Endothelial cell of hepatic sinusoid (primary cell): Measurements from ENCODE around the gene TFCP2L1.
"Not testable (repeated sequence)": the region's sequence is repeated elsewhere in the genome, so short reads cannot be mapped to it uniquely, and the experiment has no call there.

Experiments used
- in situ Hi-C: cut with HindIII; loops from 2 replicates; pipeline ENCODE4 v1.10.0; 2017; ENCODE audit warnings: low sequenced_read_pairs

The TFCP2L1 gene

DNA sequence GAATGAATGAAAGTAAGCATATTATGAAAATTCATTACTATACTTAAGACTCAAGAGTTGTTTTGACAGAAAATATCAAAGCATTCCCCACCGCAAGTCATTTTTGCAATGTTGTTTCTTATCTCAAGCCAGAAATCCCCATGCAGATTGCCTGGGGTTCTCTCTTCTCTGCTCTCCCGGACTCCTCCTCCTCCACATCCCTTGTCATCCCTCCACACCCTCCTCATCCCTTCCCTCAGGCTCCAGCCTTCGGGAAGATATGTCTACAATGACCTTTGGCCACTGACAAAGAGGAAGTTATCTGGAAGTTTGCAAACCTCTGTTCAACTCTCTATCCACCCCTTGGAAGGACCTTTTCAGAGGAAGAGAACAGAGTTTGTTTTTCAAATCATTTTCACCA lies 11.9 kb downstream of the TFCP2L1 start:
- in situ Hi-C loops, result no loop called here

DNA sequence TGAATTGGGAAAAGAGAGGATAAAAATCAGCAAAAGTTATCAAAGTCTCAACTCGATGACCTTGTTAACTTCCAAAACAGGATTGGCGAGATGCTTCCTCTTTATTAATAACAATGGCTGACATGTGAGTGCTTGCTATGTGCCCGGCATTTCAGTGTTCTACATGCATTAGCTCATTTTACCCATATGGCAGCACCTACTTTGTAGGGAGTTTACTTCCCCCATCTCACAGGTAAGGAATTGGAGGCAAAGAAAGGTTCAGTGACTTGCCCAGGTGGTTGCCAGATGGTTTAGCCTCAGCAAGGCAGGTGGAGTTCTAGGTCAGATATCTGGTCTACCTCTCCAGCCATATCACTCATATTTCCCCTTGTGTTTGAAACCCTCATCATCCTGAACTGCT lies 12.4 kb downstream of the TFCP2L1 start:
- in situ Hi-C loops, result no loop called here

DNA sequence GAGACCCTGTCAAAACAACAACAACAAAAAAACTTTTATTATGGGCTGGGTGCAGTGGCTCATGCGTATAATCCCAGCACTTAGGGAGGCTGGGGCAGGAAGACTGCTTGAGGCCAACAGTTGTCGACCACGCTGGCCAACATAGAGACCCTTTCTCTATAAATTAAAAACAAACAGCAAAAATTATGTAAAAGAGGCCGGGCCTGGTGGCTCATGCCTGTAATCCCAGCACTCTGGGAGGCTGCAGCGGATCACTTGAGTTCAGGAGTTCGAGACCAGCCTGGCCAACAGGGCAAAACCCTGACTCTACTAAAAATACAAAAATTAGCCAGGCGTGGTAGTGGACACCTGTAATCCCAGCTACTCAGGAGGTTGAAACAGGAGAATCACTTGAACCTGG lies 15.6 kb downstream of the TFCP2L1 start:
- in situ Hi-C loops, result not testable (repeated sequence)

DNA sequence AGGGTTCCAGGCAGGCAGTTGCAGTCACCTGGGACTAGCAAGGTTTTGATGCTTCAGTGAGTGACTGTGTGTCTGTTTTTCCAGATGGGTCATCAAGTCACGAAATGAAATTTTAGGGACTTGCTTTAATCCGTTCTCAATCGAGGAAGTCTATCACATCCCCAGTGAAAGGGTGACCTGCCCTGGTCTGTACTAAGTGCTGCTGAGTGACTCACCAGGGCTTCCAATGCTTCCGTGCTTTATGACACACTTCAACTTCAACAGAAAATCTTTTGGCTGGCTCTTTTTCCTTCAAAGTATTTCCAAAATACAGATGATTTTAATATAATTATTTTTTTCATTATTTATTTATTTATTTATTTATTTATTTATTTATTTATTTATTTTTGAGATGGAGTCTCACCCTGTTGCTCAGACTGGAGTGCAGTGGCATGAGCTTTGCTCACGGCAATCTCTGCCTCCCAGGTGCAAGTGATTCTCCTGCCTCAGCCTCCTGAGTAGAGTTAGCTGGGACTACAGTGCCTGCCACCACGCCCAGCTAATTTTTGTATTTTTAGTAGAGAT lies 18.4 kb downstream of the TFCP2L1 start:
- in situ Hi-C loops, result no loop called here

DNA sequence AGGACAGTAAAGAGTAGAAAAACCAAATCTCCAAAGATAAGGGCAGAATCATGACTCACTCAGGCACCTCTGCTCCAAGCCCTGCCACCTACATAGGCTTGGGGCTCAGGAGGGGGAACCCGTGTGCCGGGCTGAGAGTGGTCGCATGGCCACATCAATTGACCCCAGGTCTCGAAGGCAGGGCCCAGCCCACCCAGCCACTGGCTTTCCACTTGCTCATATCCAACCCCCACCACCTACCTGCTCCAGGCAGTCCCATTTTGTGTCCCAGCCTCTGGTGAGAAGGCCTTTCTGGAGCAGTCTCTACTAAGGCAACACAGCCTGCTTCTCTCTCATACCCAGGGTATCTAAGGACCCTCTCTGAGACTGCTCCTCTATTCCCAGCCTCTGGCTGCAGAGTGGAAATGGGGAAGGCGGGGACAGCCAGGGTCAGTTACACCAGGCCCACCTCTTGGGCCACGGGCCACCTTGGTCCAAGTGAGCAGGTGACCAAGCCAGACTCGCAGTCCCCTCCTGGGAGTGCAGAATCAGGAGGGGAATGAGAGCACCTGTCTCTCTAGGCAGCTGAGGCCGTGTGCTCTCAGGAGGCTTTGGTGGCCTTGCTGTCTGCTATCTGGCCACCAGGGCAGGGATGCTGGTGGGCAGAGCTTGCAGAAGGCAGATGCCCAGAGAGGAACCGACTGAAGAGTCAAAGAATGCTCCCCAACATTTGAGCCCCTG lies 20.8 kb downstream of the TFCP2L1 start:
- in situ Hi-C loops, result no loop called here

DNA sequence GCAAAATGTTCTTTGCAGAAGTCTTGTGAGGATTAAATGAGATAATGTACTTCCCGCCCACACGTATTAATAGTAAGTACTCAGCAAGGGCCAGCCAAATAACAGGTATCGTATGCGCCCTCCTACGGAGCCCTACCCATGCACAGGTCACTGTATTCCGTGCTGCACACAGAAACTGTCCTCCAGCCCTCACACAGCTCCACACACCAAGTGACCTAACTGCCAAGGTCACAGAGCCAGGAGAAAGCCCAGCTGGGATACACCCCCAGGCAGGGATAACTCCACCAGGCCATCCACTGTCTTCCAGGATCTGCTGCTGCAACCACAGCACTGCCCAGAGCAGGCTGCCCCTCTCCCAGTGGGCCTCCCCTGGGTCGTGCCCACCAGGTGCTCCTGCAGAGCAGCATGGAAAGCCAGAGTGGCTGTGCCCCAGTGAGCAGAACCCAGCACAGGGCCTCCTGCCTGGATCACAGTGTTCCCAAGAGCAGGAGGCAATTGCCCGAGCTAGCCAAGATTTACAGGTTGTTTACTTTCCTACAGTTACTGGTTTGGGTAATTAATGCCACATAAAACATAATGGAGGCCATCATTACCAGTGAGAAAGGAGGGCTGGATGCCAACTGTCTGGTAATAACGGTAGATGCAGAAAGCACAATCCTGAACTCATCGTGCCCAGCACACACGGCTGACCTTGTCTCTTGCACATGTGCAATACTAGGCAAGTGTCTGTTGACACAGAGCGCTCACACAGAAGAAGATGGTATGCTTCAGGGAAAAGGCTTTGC lies 24.4 kb downstream of the TFCP2L1 start:
- in situ Hi-C loops, result no loop called here

DNA sequence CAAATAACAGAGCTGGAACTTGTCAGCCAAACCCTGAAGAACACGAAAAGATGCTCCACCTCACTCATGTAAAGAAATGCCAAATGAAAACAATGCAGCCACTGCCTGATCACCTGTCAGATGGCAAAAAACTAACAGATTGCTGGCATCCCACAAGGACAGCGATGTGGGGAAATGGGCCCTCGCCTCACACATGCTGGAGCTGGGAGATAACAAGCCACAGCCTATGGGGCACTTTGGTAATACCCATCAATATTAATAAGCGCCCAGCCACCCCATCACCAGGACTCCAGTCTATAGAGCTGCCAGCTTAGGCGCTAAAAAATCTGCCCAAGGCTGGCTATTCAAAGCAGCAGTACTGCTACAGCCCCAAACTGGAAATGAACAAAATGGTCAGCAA lies 27.0 kb downstream of the TFCP2L1 start:
- in situ Hi-C loops, result no loop called here

DNA sequence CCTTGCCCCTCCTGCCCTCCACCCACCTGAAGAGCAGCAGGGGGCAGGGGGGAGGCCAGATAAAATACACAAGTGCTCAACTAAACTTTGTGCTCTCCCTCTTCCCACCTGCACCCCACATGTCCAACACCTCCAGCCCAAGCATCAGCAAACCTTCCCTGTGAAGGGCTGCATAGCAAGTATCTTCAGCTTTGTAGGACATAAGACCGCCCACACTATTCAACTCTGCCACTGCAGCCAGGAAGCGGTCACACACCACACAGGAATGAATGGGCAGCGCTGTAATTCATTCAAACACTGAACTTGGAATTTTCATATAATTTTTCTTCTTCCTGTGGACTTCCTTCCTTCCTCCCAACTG lies 27.5 kb downstream of the TFCP2L1 start:
- in situ Hi-C loops, result no loop called here

DNA sequence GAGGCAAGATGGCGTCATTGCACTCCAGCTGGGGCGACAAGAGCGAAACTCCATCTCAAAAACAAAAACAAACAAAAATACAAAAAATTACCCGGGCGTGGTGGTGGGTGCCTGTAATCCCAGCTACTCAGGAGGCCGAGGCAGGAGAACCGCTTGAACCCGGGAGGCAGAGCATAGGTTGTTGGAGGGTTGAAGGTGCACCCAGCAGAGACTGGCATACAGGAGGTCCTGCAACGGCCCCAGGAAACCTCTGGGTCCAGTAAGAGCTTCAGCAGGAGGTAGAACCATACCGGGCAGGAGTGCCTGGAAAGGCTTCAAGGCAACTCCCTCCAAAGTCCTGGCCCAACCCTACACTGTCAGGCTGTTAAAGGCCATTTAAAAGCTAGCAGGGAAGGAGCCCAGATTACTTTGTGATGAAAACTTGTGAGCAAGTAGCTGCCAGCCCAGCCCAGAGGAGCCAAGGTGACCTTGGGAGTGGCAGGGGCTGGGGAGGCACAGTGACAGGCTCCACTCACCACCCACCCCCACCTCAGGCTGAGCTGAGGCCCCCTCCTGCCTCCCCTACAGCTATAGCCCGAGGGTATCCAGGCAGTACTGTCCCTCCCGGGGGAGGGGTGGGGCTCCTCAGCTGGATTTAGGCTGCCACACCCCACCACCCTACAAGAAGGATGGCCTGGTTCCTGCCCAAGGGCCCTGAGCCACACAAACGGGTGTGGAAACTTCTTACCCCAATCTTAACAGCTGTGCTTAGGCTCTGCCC lies 28.1 kb downstream of the TFCP2L1 start:
- in situ Hi-C loops, result no loop called here

DNA sequence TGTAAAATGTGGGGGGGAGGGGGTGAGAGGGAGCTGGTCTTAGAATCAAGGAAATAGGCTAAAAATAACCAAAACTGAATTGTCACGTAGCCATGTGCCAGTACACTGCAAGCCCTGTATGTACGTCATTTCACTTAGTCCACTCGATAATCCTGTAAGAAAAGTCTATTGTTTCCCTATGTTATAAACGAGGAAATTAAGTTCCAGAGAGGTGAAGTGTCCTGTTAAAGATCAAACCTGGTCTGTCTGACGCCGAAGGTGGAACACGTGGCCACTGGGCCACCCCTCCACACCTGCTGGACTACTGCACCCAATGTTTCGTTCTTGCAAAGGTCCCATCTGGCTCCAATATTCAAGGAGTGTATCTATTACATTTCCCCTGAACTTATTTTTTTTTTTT lies 29.6 kb downstream of the TFCP2L1 start:
- in situ Hi-C loops, result no loop called here

DNA sequence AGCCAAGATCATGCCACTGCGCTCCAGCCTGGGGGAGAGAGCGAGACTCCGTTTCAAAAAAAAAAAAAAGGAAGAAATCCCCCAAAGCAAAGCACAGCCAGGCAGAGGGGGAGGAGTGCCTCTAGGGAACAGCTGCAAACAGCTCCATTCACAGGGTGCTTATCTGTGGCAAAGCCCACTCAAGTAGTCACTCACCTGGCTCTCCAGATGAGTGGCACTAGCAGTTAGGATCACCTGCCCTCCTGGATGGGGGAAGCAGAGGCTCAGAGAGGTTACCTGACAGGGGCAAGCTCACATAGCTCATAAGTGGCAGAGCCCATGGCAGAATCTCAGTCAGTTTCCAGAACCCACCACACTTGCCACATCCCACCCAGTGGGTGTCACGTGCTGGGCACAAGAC lies 30.3 kb downstream of the TFCP2L1 start:
- in situ Hi-C loops, result no loop called here

DNA sequence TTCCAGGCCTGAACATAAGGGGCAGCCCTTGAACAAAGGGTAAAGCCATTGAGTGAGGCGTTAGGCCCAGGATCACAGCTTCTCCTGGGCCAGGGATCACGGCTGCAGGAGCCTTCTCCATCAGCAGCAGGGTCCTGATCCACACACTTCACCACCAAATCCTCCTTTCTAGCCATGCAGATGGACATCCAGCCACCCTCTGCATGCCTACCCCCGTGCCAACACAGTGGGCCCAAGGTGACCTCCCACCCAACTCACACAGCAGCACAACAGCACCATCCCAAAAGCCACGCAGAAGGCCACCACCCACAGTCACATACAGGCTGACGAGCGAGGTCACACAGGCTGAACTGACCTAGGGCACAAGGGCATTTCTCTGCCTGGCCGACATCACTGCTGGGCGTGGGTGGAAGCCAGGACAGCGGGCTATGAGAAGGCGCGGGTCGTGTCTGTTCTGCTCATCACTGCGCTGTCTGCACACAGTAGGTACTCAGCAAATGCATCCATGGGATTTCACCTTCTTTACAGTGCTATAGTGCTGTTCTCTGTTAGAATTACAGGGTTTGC lies 31.2 kb downstream of the TFCP2L1 start:
- in situ Hi-C loops, result no loop called here

DNA sequence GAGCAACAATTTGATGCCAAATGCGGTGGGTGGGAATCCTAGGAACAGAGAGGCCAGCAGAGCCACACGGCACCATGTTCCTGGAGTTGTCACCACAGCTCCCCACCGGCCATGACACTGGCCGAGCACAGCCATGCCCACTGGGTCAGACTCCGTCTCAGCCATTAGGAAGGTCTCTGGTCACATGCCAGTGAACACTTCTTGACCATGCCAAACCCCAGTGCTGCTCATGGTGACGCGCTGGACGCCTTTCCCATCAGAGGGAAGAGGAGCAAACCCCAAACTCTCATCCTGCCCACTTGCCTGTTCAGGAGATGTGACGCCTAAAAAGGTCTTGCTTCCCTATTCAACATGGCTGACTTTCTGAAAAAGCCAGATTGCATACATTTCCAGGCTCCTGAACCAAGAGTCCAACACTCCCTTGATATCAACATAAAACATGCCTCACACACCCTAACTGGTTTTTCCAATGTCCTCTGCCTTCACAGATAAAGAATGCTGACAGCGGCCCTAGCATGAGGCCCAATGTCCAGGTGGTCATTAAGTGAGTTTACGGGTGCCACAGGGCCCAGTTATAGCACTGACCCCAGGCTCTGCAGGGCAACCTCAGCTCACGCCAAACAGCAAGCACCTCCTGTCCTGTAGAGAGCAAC lies 31.9 kb downstream of the TFCP2L1 start:
- in situ Hi-C loops, result no loop called here

DNA sequence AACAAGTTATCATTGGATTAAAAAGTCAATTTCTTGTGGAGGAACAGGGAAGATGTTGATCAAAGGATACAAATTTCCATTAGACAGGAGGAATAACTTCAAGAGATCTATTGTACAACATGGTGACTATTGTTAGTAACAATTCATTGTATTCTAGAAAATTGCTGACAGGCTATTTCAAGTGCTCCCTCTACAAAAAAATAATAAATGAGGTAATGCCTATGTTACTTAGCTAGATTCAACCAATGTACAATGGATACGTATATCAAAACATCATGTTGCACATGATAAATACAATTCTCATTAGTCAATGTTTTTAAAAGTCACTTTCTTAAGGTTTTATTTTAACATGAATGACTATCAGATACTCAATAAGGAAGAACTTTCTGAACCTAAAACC lies 33.5 kb downstream of the TFCP2L1 start:
- in situ Hi-C loops, result no loop called here

DNA sequence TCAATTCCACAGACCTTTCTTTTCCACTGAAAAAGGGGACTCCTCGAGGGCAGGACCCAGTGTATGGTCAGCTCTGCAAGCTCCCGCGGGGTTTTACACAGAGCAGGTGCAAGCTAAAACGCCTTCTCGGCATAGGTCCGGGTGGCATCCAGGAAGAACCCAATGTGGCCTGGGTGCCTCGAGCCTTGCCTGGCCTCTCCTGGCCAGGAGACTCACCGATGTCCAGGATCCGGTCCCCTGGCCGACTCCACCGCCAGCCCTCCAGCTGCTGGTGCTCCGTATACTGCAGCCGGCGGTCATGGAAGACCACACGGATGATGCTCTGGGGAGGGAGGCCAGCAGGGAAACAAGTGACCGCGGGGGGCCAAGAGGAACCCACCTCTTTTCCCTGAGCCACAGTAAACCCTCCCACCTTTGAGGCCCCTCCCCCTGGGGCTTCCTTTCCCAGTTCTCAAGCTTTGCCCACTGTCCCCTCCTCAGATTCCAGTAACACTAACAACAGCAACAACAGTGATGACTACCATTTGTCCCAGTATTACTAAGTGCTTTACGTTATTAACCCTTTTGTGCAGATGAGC lies 36.1 kb downstream of the TFCP2L1 start:
- in situ Hi-C loops, result loop anchor here (5.0 kb wide), 1 partner anchor 48 kb away; no protein-coding TSS in a partner anchor

DNA sequence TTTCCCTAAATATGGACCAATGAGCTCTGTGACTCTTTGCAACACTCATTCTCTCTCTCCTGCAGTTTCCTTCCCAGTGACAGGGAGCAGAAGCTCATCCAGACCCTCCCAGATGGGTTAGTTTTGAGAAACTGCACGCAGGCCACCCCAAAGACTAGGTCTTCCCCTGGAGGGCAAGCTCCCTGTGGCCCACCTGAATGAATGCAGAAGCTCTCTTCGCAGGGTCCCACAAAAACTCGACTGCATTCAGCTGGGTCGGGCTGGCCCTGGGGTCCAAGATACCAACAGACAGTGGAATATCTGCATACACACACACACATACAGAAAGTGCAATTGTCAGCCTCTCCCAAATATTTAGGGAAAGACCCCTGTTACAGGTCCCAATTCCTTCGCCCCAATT lies 37.0 kb downstream of the TFCP2L1 start:
- in situ Hi-C loops, result loop anchor here (5.0 kb wide), 1 partner anchor 49 kb away; no protein-coding TSS in a partner anchor

DNA sequence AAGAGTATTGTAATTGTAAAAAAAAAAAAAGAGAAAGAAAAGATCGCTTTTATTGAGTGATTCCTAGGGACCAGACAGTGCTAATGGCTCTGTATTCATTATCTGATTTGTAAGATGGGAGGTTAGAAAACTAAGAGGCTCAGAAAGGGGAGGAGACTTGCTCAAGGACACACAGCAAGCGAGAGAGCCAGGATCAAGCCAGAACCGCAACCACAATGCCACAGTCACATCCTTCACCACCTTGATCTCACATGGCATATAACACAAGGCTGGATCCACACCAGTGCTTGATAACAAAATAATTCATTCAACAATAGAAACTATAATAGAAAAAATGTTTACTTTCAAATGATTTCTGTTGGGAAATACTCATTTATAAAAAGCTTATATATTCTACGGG lies 37.5 kb downstream of the TFCP2L1 start:
- in situ Hi-C loops, result loop anchor here (5.0 kb wide), 1 partner anchor 50 kb away; no protein-coding TSS in a partner anchor

DNA sequence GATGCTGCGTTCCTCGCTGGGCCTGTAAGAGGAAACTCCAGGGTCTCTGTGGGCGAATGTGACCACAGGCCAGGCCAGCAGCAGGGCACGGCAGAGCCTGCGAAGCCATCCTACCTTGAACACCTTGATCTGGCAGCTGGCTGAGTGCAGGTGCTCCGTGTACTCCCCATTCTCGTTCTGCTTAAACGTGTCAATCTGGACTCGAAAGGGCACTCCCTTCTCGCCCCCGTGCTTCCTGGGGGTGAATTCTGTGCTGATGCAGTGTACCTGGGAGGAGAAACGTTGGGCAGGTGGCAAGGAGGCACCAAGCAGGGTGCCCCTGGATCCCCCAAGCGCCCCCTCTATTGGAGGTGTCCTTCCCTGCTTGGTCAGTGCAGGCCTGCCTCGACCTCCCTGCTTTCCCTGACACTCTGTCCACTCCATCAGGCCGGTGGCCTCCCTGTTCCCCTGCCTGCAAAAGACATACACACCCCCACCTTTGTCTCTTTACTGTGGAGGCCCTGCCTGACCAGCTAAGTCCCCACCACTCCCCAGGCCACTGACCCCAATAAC lies 38.2 kb downstream of the TFCP2L1 start:
- in situ Hi-C loops, result loop anchor here (5.0 kb wide), 1 partner anchor 51 kb away; no protein-coding TSS in a partner anchor

DNA sequence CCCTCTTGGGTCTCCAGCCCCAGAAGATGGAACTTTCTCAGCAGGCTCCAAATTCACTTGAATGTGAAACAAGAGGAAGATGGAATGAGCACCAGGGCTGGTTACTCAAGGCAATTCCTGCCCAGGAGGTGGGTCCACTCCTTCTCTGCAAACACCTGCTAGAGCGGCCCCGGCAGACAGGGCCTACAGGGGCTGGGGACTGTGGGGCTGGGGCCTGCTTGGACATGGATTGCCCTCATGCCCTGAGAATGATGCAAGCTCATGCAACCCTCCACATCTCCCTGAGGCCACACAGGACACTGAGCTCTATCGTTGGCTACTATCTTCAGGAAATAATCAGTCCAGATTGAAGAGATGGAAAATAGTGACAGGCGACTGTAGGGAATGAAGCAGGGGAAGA lies 39.1 kb downstream of the TFCP2L1 start:
- in situ Hi-C loops, result loop anchor here (5.0 kb wide), 1 partner anchor 51 kb away; no protein-coding TSS in a partner anchor
